ENCODE data around the gene ATP7B.

DNA sequence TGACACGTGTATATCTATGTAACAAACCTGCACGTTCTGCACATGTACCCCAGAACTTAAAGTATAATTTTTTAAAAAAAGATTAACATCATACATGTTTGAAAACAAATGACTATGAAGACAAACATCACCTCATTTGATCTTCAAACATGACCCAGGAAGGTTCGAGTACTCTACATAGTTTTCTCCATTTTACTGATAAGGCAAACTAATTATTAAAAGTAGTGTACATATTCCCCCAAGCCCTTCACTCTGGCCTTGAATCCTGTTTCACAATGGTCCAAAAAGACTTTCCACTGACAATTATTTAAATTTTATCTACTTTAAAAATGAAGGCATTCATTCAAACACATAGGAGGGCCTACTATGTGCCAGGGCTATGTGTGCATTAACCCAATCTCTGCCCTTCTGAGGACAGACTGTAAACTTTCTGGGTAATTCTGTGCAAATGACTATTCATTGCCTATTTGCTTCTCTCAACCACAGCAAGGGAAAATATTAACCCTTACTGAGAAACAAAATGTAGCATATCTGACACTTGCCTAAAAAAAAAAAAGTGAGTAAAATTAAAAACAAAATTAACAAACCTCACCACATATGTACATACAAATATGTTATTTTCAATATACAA lies 22.1 kb downstream of the ATP7B start:
- TF ChIP-seq POLR2A (IDR thresholded peaks at IDR 0.05) (no peak), POLR2AphosphoS5 (IDR thresholded peaks at IDR 0.05) (no peak), EP300 (IDR thresholded peaks at IDR 0.05) (no peak)
- TF ChIP-seq, protein P1, sequence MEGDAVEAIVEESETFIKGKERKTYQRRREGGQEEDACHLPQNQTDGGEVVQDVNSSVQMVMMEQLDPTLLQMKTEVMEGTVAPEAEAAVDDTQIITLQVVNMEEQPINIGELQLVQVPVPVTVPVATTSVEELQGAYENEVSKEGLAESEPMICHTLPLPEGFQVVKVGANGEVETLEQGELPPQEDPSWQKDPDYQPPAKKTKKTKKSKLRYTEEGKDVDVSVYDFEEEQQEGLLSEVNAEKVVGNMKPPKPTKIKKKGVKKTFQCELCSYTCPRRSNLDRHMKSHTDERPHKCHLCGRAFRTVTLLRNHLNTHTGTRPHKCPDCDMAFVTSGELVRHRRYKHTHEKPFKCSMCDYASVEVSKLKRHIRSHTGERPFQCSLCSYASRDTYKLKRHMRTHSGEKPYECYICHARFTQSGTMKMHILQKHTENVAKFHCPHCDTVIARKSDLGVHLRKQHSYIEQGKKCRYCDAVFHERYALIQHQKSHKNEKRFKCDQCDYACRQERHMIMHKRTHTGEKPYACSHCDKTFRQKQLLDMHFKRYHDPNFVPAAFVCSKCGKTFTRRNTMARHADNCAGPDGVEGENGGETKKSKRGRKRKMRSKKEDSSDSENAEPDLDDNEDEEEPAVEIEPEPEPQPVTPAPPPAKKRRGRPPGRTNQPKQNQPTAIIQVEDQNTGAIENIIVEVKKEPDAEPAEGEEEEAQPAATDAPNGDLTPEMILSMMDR (IDR thresholded peaks at IDR 0.05), result no peak
